Activated effector memory CD4-positive, alpha-beta T cell treated with Interleukin-2 at 50 U/mL for 16 hours (primary cell): Measurements from ENCODE around the gene SLC6A11.

Source experiments
- DNase-seq: peaks from one replicate; pipeline ENCODE4 v3.0.0-alpha.2; 2020

SLC6A11 gene

GRCh38 chr3:10816019-10816862 lies at the start of gene SLC6A11:
SLC6A11 (plus strand) TSS chr3:10816228; CDS start chr3:10816266, 38 bp downstream.
- no peak for DNase-seq

- DNase-seq: no peak
Observed at GRCh38 chr3:10768708-10769394, 47.2 kb upstream of the SLC6A11 start.

GRCh38 chr3:10770547-10770946 lies 45.5 kb upstream of the SLC6A11 start:
- DNase-seq: no peak

GRCh38 chr3:10770981-10771380 lies 45.0 kb upstream of the SLC6A11 start:
- DNase-seq: no peak

GRCh38 chr3:10771486-10772270 lies 44.4 kb upstream of the SLC6A11 start:
- DNase-seq: no peak

- no peak for DNase-seq
Observed at GRCh38 chr3:10772271-10773161, 43.5 kb upstream of the SLC6A11 start.

GRCh38 chr3:10774129-10774670 lies 41.8 kb upstream of the SLC6A11 start:
- DNase-seq: no peak

GRCh38 chr3:10774825-10775224 lies 41.2 kb upstream of the SLC6A11 start:
- no peak for DNase-seq

- DNase-seq: no peak
Observed at GRCh38 chr3:10775259-10775658, 40.8 kb upstream of the SLC6A11 start.

GRCh38 chr3:10775828-10776227 lies 40.2 kb upstream of the SLC6A11 start:
- no peak for DNase-seq

GRCh38 chr3:10777627-10778026 lies 38.4 kb upstream of the SLC6A11 start:
- DNase-seq: no peak

GRCh38 chr3:10778492-10779292 lies 37.3 kb upstream of the SLC6A11 start:
- DNase-seq: no peak

GRCh38 chr3:10779293-10779805 lies 36.7 kb upstream of the SLC6A11 start:
- no peak for DNase-seq

- no peak for DNase-seq
Observed at GRCh38 chr3:10780243-10780642, 35.8 kb upstream of the SLC6A11 start.

GRCh38 chr3:10780922-10781321 lies 35.1 kb upstream of the SLC6A11 start:
- DNase-seq: no peak

GRCh38 chr3:10781981-10782380 lies 34.0 kb upstream of the SLC6A11 start:
- no peak for DNase-seq

- no peak for DNase-seq
Observed at GRCh38 chr3:10783360-10784351, 32.4 kb upstream of the SLC6A11 start.

GRCh38 chr3:10786640-10787039 lies 29.4 kb upstream of the SLC6A11 start:
- DNase-seq: no peak

- no peak for DNase-seq
Observed at GRCh38 chr3:10788451-10788850, 27.6 kb upstream of the SLC6A11 start.

- DNase-seq: no peak
Observed at GRCh38 chr3:10790713-10791112, 25.3 kb upstream of the SLC6A11 start.
